HCT116 (cell line): ENCODE data around the gene SLITRK4. TPM values are rescaled to one million over a fixed set of nuclear protein-coding genes. Genes with fewer than 3 reads are reported as not detected.

Experiments
- ATAC-seq: fragments of 200-7000 bp; cut with Tn5 transposase; 2 replicates; pipeline ENCODE4 v1.9.1; 2020; ENCODE audit warnings: mild to moderate bottlenecking, moderate library complexity
- BruUV-seq: library from RNA; stranded (reverse); fragments of 400-500 nt; replicated peaks from 2 replicates; lab custom pipeline; 2021; lab: Mats Ljungman, UMichigan
- CTCF ChIA-PET: fragments of 300-600 bp; sonication (Branson Sonifier 250); formaldehyde crosslinking; loops from one replicate; lab custom pipeline; 2021; ENCODE audit warnings: antibody characterized with exemption; lab: Charles Lee
- POLR2A ChIA-PET: fragments of 300-600, 350-600 bp; sonication (Branson Sonifier 250); formaldehyde crosslinking; loops from one replicate; lab custom pipeline; 2021; ENCODE audit warnings: antibody characterized with exemption; lab: Charles Lee
- RAD21 ChIA-PET, 2 experiments: fragments of 300-600 bp; sonication (Branson Sonifier 250); formaldehyde crosslinking; loops; one replicate each; lab custom pipeline; 2023; ENCODE audit warnings: low total read pairs in 2 of 2; ENCODE audit not compliant: uncharacterized antibody in 2 of 2, unreplicated experiment in 2 of 2, low non-redundant PET in 1 of 2; lab: Charles Lee
- DNase-seq: peaks from one replicate; pipeline ENCODE4 v3.0.0-alpha.2; 2010; ENCODE audit warnings: low read depth, low spot score
- H2AFZ ChIP-seq: fragments of 200-600 bp; shearing (Covaris generic), sonication (generic); 2 replicates; pipeline ENCODE4 v1.6.1; 2017; ENCODE audit warnings: low read depth, mixed run types, mixed read lengths, antibody characterized with exemption, low read length; ENCODE audit not compliant: poor library complexity, severe bottlenecking
- H3K27ac ChIP-seq: 2 replicates; pipeline ENCODE4 v1.5.1; 2012; ENCODE audit warnings: low read depth, low read length
- H3K27me3 ChIP-seq: fragments of 200-600 bp; sonication (generic); 2 replicates; pipeline ENCODE4 v1.6.1; 2016; ENCODE audit warnings: mixed run types, low read length, mixed read lengths; ENCODE audit not compliant: insufficient read depth
- H3K36me3 ChIP-seq, 2 experiments: fragments of 200-500 bp in 1 of 2; fragments of 200-600 bp in 1 of 2; sonication (Bioruptor generic) in 1 of 2; sonication (generic) in 1 of 2; 2 replicates each; pipeline versions ENCODE4 v1.5.1 to v1.6.1; 2014 to 2016; ENCODE audit warnings: low read length in 2 of 2, inconsistent platforms in 1 of 2, mixed read lengths in 1 of 2, mixed run types in 1 of 2; ENCODE audit not compliant: insufficient read depth in 2 of 2, control insufficient read depth in 1 of 2
- H3K4me1 ChIP-seq, 2 experiments: fragments of 200-600 bp in 1 of 2; sonication (generic) in 1 of 2; 2 replicates each; pipeline versions ENCODE4 v1.5.1 to v1.6.1; 2012 to 2017; ENCODE audit warnings: low read length in 2 of 2, inconsistent platforms in 1 of 2, mild to moderate bottlenecking in 1 of 2, mixed read lengths in 1 of 2, mixed run types in 1 of 2, moderate library complexity in 1 of 2; ENCODE audit not compliant: insufficient read depth in 2 of 2, control insufficient read depth in 1 of 2
- H3K4me2 ChIP-seq: fragments of 200-600 bp; sonication (generic); 2 replicates; pipeline ENCODE4 v1.6.1; 2017; ENCODE audit warnings: mixed run types, low read length, mixed read lengths
- H3K4me3 ChIP-seq, 2 experiments: fragments of 200-600 bp in 1 of 2; sonication (generic) in 1 of 2; replicated peaks in 1 of 2; 2 replicates each; pipeline ENCODE4 v1.5.1; 2011 to 2016; ENCODE audit warnings: low read length in 2 of 2, control low read depth in 1 of 2, low read depth in 1 of 2, mild to moderate bottlenecking in 1 of 2, mixed read lengths in 1 of 2, mixed run types in 1 of 2
- H3K79me2 ChIP-seq: fragments of 200-600 bp; sonication (generic); 2 replicates; pipeline ENCODE4 v1.6.1; 2017; ENCODE audit warnings: mild to moderate bottlenecking, mixed run types, low read length, moderate library complexity, mixed read lengths; ENCODE audit not compliant: insufficient read depth
- H3K9ac ChIP-seq: fragments of 200-600 bp; sonication (generic); 2 replicates; pipeline ENCODE4 v1.6.1; 2016; ENCODE audit warnings: low read length, mixed read lengths
- H3K9me2 ChIP-seq: fragments of 200-600 bp; sonication (generic), shearing (Covaris generic); 2 replicates; pipeline ENCODE4 v1.6.1; 2017; ENCODE audit warnings: mixed run types, mild to moderate bottlenecking, moderate library complexity; ENCODE audit not compliant: insufficient read depth
- H3K9me3 ChIP-seq, 2 experiments: fragments of 200-500 bp in 1 of 2; fragments of 200-600 bp in 1 of 2; sonication (Bioruptor generic) in 1 of 2; sonication (generic) in 1 of 2; 2 replicates each; pipeline ENCODE4 v1.6.1; 2014 to 2017; ENCODE audit warnings: low read length in 2 of 2, mixed read lengths in 2 of 2, inconsistent platforms in 1 of 2, low read depth in 1 of 2, mild to moderate bottlenecking in 1 of 2, mixed run types in 1 of 2, moderate library complexity in 1 of 2; ENCODE audit not compliant: control insufficient read depth in 1 of 2, insufficient read depth in 1 of 2
- H4K20me1 ChIP-seq: fragments of 200-600 bp; sonication (generic), shearing (Covaris generic); 2 replicates; pipeline ENCODE4 v1.6.1; 2017; ENCODE audit warnings: mixed run types, mild to moderate bottlenecking, moderate library complexity; ENCODE audit not compliant: insufficient read depth
- EGR1 ChIP-seq: IDR thresholded peaks from 2 replicates; pipeline ENCODE4 v1.6.1; 2012; ENCODE audit warnings: low read depth
- ELF1 ChIP-seq: IDR thresholded peaks from 2 replicates; pipeline ENCODE4 v1.6.1; 2012; ENCODE audit warnings: low read depth, borderline replicate concordance
- POLR2AphosphoS5 ChIP-seq: IDR thresholded peaks from 2 replicates; pipeline ENCODE4 v1.6.1; 2011; ENCODE audit warnings: mild to moderate bottlenecking, low read depth, low read length, moderate library complexity
- TCF7L2 ChIP-seq: IDR thresholded peaks from 2 replicates; pipeline ENCODE4 v1.7.0; 2011; ENCODE audit warnings: borderline replicate concordance, inconsistent platforms; ENCODE audit not compliant: insufficient read depth, insufficient read length; ENCODE audit errors: extremely low read depth
- ZNF274 ChIP-seq: fragments of 200-500 bp; sonication (Bioruptor generic); IDR thresholded peaks from 2 replicates; pipeline ENCODE4 v1.6.1; 2014; ENCODE audit warnings: mild to moderate bottlenecking, low read depth, low read length, inconsistent platforms
- intact Hi-C: fragments of 100-400 bp; cut with micrococcal nuclease; formaldehyde crosslinking; loops from 2 replicates; pipeline ENCODE4 v1.10.0; 2022
- total RNA-seq: library from RNA; stranded (reverse); gene quantifications from one replicate; pipeline ENCODE4 v1.2.1, GENCODE V29; 2021; ENCODE audit not compliant: unreplicated experiment
- TF ChIP-seq, protein P1 (sequence below), 3 experiments: fragments of 200-600 bp in 1 of 3; sonication (generic) in 1 of 3; IDR thresholded peaks in 2 of 3; conservative IDR thresholded peaks in 1 of 3; 2 replicates each; pipeline ENCODE4 v1.5.1; 2012 to 2017; ENCODE audit warnings: low read depth in 2 of 3, low read length in 2 of 3, antibody characterized with exemption in 1 of 3, borderline replicate concordance in 1 of 3, control low read depth in 1 of 3, mild to moderate bottlenecking in 1 of 3, mixed read lengths in 1 of 3, mixed run types in 1 of 3, moderate library complexity in 1 of 3; ENCODE audit not compliant: insufficient read depth in 1 of 3
- TF ChIP-seq, protein P2 (sequence below): IDR thresholded peaks from 2 replicates; pipeline ENCODE4 v1.6.1; 2011; ENCODE audit warnings: mild to moderate bottlenecking, low read length, moderate library complexity; ENCODE audit not compliant: insufficient replicate concordance; ENCODE audit errors: extremely low read depth

SLITRK4 gene
- total RNA-seq, 1 experiment from 2014 or later, result not detected

DNA sequence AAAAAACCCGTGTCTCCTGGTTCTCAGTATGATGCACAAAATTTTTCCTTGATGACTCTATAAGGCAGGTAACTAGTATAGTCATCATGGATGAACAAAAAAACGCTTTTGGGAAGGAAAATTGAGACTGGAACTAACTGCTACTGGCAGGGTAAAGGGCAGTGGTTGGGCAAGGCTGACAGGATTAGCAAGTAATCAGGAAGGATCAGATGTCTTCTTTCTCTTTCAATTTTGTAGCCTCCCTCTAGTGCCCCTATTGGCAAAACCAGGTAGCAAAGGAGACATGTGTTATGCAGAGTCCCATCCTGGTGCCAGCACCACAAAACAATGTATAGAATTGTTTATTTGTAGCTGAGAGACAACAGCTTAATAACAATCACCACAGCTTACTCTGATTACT lies 12.8 kb upstream of the SLITRK4 start:
- DNase-seq, result no peak
- no TSS peak for BruUV-seq
- Histone ChIP-seq H3K9me2 (no peaks in the 10 kb centered on the region), H3K4me1 (no peaks in the 10 kb centered on the region), H3K9me3 (no peaks in the 10 kb centered on the region), H3K79me2 (no peaks in the 10 kb centered on the region), H4K20me1 (no peaks in the 10 kb centered on the region), H3K27ac (no peak overlapping the region), H3K27me3 (no peaks in the 10 kb centered on the region), H3K36me3 (no peaks in the 10 kb centered on the region), H2AFZ (no peak overlapping the region), H3K9ac (no peak overlapping the region), H3K4me2 (no peak overlapping the region), H3K4me3 (no peak overlapping the region)
- ChIA-PET CTCF (no interaction called here), RAD21 (no interaction called here), POLR2A (no interaction called here)
- ATAC-seq, result no peak
- TF ChIP-seq TCF7L2 (no peak), ELF1 (no peak), ZNF274 (no peak), POLR2AphosphoS5 (no peak), EGR1 (no peak)
- TF ChIP-seq, protein P1, sequence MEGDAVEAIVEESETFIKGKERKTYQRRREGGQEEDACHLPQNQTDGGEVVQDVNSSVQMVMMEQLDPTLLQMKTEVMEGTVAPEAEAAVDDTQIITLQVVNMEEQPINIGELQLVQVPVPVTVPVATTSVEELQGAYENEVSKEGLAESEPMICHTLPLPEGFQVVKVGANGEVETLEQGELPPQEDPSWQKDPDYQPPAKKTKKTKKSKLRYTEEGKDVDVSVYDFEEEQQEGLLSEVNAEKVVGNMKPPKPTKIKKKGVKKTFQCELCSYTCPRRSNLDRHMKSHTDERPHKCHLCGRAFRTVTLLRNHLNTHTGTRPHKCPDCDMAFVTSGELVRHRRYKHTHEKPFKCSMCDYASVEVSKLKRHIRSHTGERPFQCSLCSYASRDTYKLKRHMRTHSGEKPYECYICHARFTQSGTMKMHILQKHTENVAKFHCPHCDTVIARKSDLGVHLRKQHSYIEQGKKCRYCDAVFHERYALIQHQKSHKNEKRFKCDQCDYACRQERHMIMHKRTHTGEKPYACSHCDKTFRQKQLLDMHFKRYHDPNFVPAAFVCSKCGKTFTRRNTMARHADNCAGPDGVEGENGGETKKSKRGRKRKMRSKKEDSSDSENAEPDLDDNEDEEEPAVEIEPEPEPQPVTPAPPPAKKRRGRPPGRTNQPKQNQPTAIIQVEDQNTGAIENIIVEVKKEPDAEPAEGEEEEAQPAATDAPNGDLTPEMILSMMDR (IDR thresholded peaks at IDR 0.05 in 2 of 3, conservative IDR thresholded peaks at IDR 0.05 in 1 of 3; ENCODE audit: borderline replicate concordance in 1 of 3, insufficient read depth in 1 of 3, low read depth in 2 of 3, low read length in 2 of 3), result no peak
- TF ChIP-seq, protein P2, sequence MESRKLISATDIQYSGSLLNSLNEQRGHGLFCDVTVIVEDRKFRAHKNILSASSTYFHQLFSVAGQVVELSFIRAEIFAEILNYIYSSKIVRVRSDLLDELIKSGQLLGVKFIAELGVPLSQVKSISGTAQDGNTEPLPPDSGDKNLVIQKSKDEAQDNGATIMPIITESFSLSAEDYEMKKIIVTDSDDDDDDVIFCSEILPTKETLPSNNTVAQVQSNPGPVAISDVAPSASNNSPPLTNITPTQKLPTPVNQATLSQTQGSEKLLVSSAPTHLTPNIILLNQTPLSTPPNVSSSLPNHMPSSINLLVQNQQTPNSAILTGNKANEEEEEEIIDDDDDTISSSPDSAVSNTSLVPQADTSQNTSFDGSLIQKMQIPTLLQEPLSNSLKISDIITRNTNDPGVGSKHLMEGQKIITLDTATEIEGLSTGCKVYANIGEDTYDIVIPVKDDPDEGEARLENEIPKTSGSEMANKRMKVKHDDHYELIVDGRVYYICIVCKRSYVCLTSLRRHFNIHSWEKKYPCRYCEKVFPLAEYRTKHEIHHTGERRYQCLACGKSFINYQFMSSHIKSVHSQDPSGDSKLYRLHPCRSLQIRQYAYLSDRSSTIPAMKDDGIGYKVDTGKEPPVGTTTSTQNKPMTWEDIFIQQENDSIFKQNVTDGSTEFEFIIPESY, result no peak
- intact Hi-C loops, result no loop called here
